GM18519 (cell line): Measurements from ENCODE around the gene RRP12.
"Not testable (repeated sequence)": the region's sequence is repeated elsewhere in the genome, so short reads cannot be mapped to it uniquely, and the experiment has no call there.

Experiments
- ATAC-seq: cut with Tn5 transposase; IDR thresholded peaks from one replicate; pipeline ENCODE4 v1.9.1; 2021; ENCODE audit warnings: mild to moderate bottlenecking, moderate library complexity; ENCODE audit not compliant: unreplicated experiment, low FRiP score

RRP12 gene

GRCh38 chr10:97400665-97401454 is at the start of gene RRP12:
TSS of gene RRP12 (minus strand) at chr10:97401340. CDS start at chr10:97401231, 109 bp downstream.
- peak; percentile 97 for ATAC-seq

- no peak for ATAC-seq
Measured at GRCh38 chr10:97450828-97451227, 49.7 kb upstream of the RRP12 start.

- ATAC-seq, result peak; percentile 95
Measured at GRCh38 chr10:97445722-97446639, 44.8 kb upstream of the RRP12 start, which contains the start of the genes EXOSC1 and ZDHHC16. TSS of gene EXOSC1 (minus strand) at chr10:97446006. CDS start at chr10:97445985, 21 bp downstream. TSS of gene ZDHHC16 (plus strand) at chr10:97446175. CDS start at chr10:97451676, 5,501 bp downstream.

GRCh38 chr10:97445357-97445721 is 44.2 kb upstream of the RRP12 start:
- no peak for ATAC-seq

GRCh38 chr10:97444212-97444611 is 43.1 kb upstream of the RRP12 start:
- no peak for ATAC-seq

- no peak for ATAC-seq
Measured at GRCh38 chr10:97442277-97442676, 41.1 kb upstream of the RRP12 start.

- ATAC-seq, result no peak
Measured at GRCh38 chr10:97435211-97435610, 34.1 kb upstream of the RRP12 start.

GRCh38 chr10:97434557-97434956 is 33.4 kb upstream of the RRP12 start:
- ATAC-seq, result no peak

- ATAC-seq, result no peak
Measured at GRCh38 chr10:97434055-97434454, 32.9 kb upstream of the RRP12 start.

- no peak for ATAC-seq
Measured at GRCh38 chr10:97428572-97428981, 27.4 kb upstream of the RRP12 start.

- no peak for ATAC-seq
Measured at GRCh38 chr10:97427571-97428179, 26.5 kb upstream of the RRP12 start.

GRCh38 chr10:97426776-97427570 is 25.8 kb upstream of the RRP12 start:
- ATAC-seq, result no peak

- ATAC-seq, result peak; percentile 63
Measured at GRCh38 chr10:97425964-97426775, 25.0 kb upstream of the RRP12 start, which contains the start of gene PGAM1. TSS of gene PGAM1 (plus strand) at chr10:97426191. CDS start at chr10:97426308, 117 bp downstream.

GRCh38 chr10:97423757-97424098 is 22.6 kb upstream of the RRP12 start:
- not testable (repeated sequence) for ATAC-seq

- no peak for ATAC-seq
Measured at GRCh38 chr10:97416565-97416964, 15.4 kb upstream of the RRP12 start.

- no peak for ATAC-seq
Measured at GRCh38 chr10:97412891-97413304, 11.8 kb upstream of the RRP12 start.

GRCh38 chr10:97411406-97411805 is 10.3 kb upstream of the RRP12 start:
- ATAC-seq, result no peak

- ATAC-seq, result no peak
Measured at GRCh38 chr10:97408496-97408992, 7.4 kb upstream of the RRP12 start.

- ATAC-seq, result no peak
Measured at GRCh38 chr10:97407952-97408248, 6.8 kb upstream of the RRP12 start.
